HG02870 (cell line): Measurements from ENCODE around the gene FKBP1A.

ENCODE experiments used
- ATAC-seq: cut with Tn5 transposase; IDR thresholded peaks from one replicate; pipeline ENCODE4 v1.9.1; 2021; ENCODE audit warnings: mild to moderate bottlenecking, moderate library complexity; ENCODE audit not compliant: unreplicated experiment

FKBP1A gene

GRCh38 chr20:1321654-1321939, 71.3 kb downstream of the FKBP1A start:
- no peak for ATAC-seq

- no peak for ATAC-seq
Measured at GRCh38 chr20:1320902-1321653, 71.8 kb downstream of the FKBP1A start.

GRCh38 chr20:1320016-1320415, 72.8 kb downstream of the FKBP1A start:
- no peak for ATAC-seq

- ATAC-seq: no peak
Measured at GRCh38 chr20:1319462-1319861, 73.4 kb downstream of the FKBP1A start.

DNA sequence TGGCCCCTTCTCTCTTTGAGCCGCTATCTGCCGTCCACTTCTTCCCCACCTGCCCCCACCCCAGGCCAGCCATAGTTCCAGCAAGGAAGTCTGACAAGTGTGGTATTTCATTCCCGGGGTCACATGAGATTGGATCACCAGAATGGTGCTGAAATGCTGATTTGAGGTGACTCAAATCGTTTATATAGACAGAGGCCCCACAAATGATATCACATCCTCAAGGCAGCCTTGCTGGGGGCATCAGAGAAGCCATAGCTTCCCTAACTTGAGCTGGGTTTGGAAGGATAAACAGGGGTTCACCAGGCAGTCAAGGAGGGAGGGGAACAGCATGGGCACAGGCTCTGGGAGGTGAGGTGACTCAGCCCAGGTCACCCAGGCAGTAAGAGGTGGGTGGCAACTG, 73.8 kb downstream of the FKBP1A start:
- ATAC-seq: no peak
